K562 (cell line): Measurements from ENCODE around the gene MED15. TPM values are rescaled to one million over a fixed set of nuclear protein-coding genes. Genes with fewer than 3 reads are reported as not detected.

Experiments used
- CEBPB ChIP-seq: fragments of 450-650 bp; IDR thresholded peaks from 2 replicates; pipeline ENCODE4 v1.6.1; 2016; ENCODE audit warnings: missing genetic modification characterization, missing compliant biosample characterization
- DMBX1 ChIP-seq: fragments of 250-450 bp; sonication (Bioruptor Pico); IDR thresholded peaks from 2 replicates; pipeline ENCODE4 v1.8.0; 2022; ENCODE audit warnings: inconsistent platforms, mild to moderate bottlenecking, moderate library complexity, borderline replicate concordance
- E2F6 ChIP-seq, 2 experiments: IDR thresholded peaks; 2 replicates each; pipeline ENCODE4 v1.6.1; 2011; ENCODE audit warnings: borderline replicate concordance in 1 of 2, control low read depth in 1 of 2, low read depth in 1 of 2, low read length in 1 of 2, mild to moderate bottlenecking in 1 of 2, mixed read lengths in 1 of 2, moderate library complexity in 1 of 2; ENCODE audit not compliant: insufficient read depth in 1 of 2, insufficient read length in 1 of 2, poor library complexity in 1 of 2, severe bottlenecking in 1 of 2; ENCODE audit errors: extremely low read depth in 1 of 2
- E2F8 ChIP-seq: fragments of 450-650 bp; IDR thresholded peaks from 2 replicates; pipeline ENCODE4 v1.7.1; 2018; ENCODE audit warnings: mild to moderate bottlenecking, low read depth; ENCODE audit not compliant: partially characterized antibody
- EGR1 ChIP-seq: fragments of 450-650 bp; conservative IDR thresholded peaks from 2 replicates; pipeline ENCODE4 v1.6.1; 2017; ENCODE audit warnings: mild to moderate bottlenecking
- EP300 ChIP-seq: IDR thresholded peaks from 2 replicates; pipeline ENCODE4 v1.6.1; 2012; ENCODE audit warnings: low read length, improper control_type of control experiment
- GTF2E2 ChIP-seq: fragments of 200-800 bp; sonication (Bioruptor generic); IDR thresholded peaks from 2 replicates; pipeline ENCODE4 v1.6.1; 2016; ENCODE audit warnings: missing genetic modification characterization, missing compliant biosample characterization
- HCFC1 ChIP-seq: IDR thresholded peaks from 2 replicates; pipeline ENCODE4 v1.6.1; 2012; ENCODE audit warnings: low read depth, low read length, improper control_type of control experiment
- HNRNPH1 ChIP-seq: fragments of 200-400 bp; formaldehyde crosslinking; optimal IDR thresholded peaks from 2 replicates; pipeline ENCODE3; 2017; ENCODE audit warnings: low read depth, mild to moderate bottlenecking, low read length, moderate library complexity
- KLF13 ChIP-seq: fragments of 450-650 bp; IDR thresholded peaks from 2 replicates; pipeline ENCODE4 v1.6.1; 2016; ENCODE audit warnings: missing genetic modification characterization, low read depth, mild to moderate bottlenecking, missing compliant biosample characterization, moderate library complexity, borderline replicate concordance
- KLF6 ChIP-seq: fragments of 250-450 bp; sonication (Bioruptor Pico); IDR thresholded peaks from 2 replicates; pipeline ENCODE4 v1.4.0; 2020; ENCODE audit warnings: mild to moderate bottlenecking, moderate library complexity, borderline replicate concordance
- NFRKB ChIP-seq: fragments of 450-650 bp; IDR thresholded peaks from 2 replicates; pipeline ENCODE4 v1.6.1; 2016; ENCODE audit warnings: low read depth
- PATZ1 ChIP-seq: fragments of 250-450 bp; sonication (Bioruptor Pico); IDR thresholded peaks from 2 replicates; pipeline ENCODE4 v1.5.0; 2020; ENCODE audit warnings: mild to moderate bottlenecking, borderline replicate concordance
- PHTF2 ChIP-seq: fragments of 250-450 bp; sonication (Bioruptor Pico); IDR thresholded peaks from 2 replicates; pipeline ENCODE4 v1.5.0; 2021; ENCODE audit warnings: mild to moderate bottlenecking
- SMARCA4 ChIP-seq: fragments of 450-650 bp; IDR thresholded peaks from 2 replicates; pipeline ENCODE4 v1.6.1; 2016
- STAT5B ChIP-seq: fragments of 250-450 bp; sonication (Bioruptor Pico); IDR thresholded peaks from 2 replicates; pipeline ENCODE4 v1.8.0; 2021; ENCODE audit warnings: mild to moderate bottlenecking, inconsistent platforms
- TCF7 ChIP-seq: sonication (generic); IDR thresholded peaks from 2 replicates; pipeline ENCODE4 v1.6.1; 2016; ENCODE audit warnings: antibody characterized with exemption, borderline replicate concordance
- ZBTB43 ChIP-seq: sonication (generic); formaldehyde crosslinking; IDR thresholded peaks from 2 replicates; pipeline ENCODE4 v1.8.0; 2023; ENCODE audit warnings: mild to moderate bottlenecking, missing genetic modification reagents
- ZNF146 ChIP-seq: IDR thresholded peaks from one replicate; pipeline ENCODE4 v1.6.1; 2018; ENCODE audit warnings: missing compliant biosample characterization; ENCODE audit not compliant: unreplicated experiment
- ZNF217 ChIP-seq: sonication (generic); formaldehyde crosslinking; IDR thresholded peaks from 2 replicates; pipeline ENCODE4 v1.8.0; 2022; ENCODE audit warnings: mild to moderate bottlenecking, missing genetic modification reagents
- ZNF274 ChIP-seq: IDR thresholded peaks from 2 replicates; pipeline ENCODE4 v1.6.1; 2011; ENCODE audit warnings: low read depth, mild to moderate bottlenecking, low read length, moderate library complexity, borderline replicate concordance
- ZNF699 ChIP-seq: fragments of 250-450 bp; sonication (Bioruptor Pico); IDR thresholded peaks from 2 replicates; pipeline ENCODE4 v1.8.0; 2021; ENCODE audit warnings: mild to moderate bottlenecking, moderate library complexity; ENCODE audit not compliant: insufficient replicate concordance
- polyA plus RNA-seq, 8 experiments: library from polyadenylated mRNA; depleted of rRNA in 4 of 8; stranded (reverse) in 5 of 8; unstranded in 3 of 8; fragments of >200 nt; fragmentation: Nextera tagmentation in 2 of 8; fragmentation: Illumina TruSeq in 1 of 8; extraction: Ambion mirVana in 2 of 8; extraction: Trizol in 1 of 8; gene quantifications; 2 replicates each; pipeline versions ENCODE4 v1.2.1 to v1.2.3, GENCODE V29; 2011 to 2014; ENCODE audit warnings: inconsistent platforms in 1 of 8, missing spikeins in 1 of 8
- total RNA-seq, 7 experiments: library from RNA; depleted of rRNA in 6 of 7; stranded (reverse); fragments of >200 nt in 6 of 7; fragmentation: Illumina TruSeq in 2 of 7; extraction: Trizol in 2 of 7; gene quantifications; 2 replicates each; pipeline versions ENCODE4 v1.2.1 to v1.2.3, GENCODE V29; 2011 to 2021; ENCODE audit warnings: low replicate concordance in 1 of 7

Gene MED15
- total and polyA plus RNA-seq, 9 of the 15 experiments (the other 6 are each of a cell fraction or from before 2014, with no cell fraction given) = 4.0 to 271 (median 60.1) TPM

GRCh38 chr22:20588092-20588842 is 80.9 kb downstream of the MED15 start (continued):
- no peak for TF ChIP-seq ZBTB43 (CRISPR knock-in tag)
- TF ChIP-seq CEBPB (tag) = no peak
- TF ChIP-seq TCF7 = no peak
- TF ChIP-seq ZNF146 (CRISPR knock-in tag) = no peak
- no peak for TF ChIP-seq E2F6 (IDR thresholded peaks at IDR 0.05; ENCODE audit: borderline replicate concordance in 1 of 2, extremely low read depth in 1 of 2, insufficient read depth in 1 of 2, insufficient read length in 1 of 2, low read depth in 1 of 2, low read length in 1 of 2, poor library complexity in 1 of 2, severe bottlenecking in 1 of 2)
- no peak for TF ChIP-seq ZNF274
- no peak for TF ChIP-seq HNRNPH1
- peak; percentile 62; the same call in 1 of the 2 replicates for TF ChIP-seq PATZ1 (CRISPR knock-in tag)
- TF ChIP-seq EP300 = no peak
- TF ChIP-seq NFRKB = no peak
- TF ChIP-seq EGR1 = no peak
- no peak for TF ChIP-seq PHTF2
- no peak for TF ChIP-seq DMBX1
- no peak for TF ChIP-seq SMARCA4
- TF ChIP-seq HCFC1 = no peak
- TF ChIP-seq E2F8 = no peak
- TF ChIP-seq KLF6 = no peak
- no peak for TF ChIP-seq STAT5B (CRISPR knock-in tag)
- TF ChIP-seq KLF13 (tag) = no peak
- TF ChIP-seq ZNF699 = no peak
- no peak for TF ChIP-seq GTF2E2 (tag)
- no peak for TF ChIP-seq ZNF217 (CRISPR knock-in tag)
